CD4-positive, alpha-beta T cell treated with Interleukin-6 for 4 hours (primary cell): ENCODE measurements around the gene TBC1D22A.
"Not testable (repeated sequence)": the region's sequence is repeated elsewhere in the genome, so short reads cannot be mapped to it uniquely, and the experiment has no call there.

Source experiments
- DNase-seq: peaks from one replicate; pipeline ENCODE4 v3.0.0-alpha.2; 2020; ENCODE audit warnings: mixed read lengths

TBC1D22A gene

GRCh38 chr22:46815132-46815531 is 52.7 kb downstream of the TBC1D22A start:
- DNase-seq: no peak

GRCh38 chr22:46815559-46815895 is 53.1 kb downstream of the TBC1D22A start:
- no peak for DNase-seq

DNA sequence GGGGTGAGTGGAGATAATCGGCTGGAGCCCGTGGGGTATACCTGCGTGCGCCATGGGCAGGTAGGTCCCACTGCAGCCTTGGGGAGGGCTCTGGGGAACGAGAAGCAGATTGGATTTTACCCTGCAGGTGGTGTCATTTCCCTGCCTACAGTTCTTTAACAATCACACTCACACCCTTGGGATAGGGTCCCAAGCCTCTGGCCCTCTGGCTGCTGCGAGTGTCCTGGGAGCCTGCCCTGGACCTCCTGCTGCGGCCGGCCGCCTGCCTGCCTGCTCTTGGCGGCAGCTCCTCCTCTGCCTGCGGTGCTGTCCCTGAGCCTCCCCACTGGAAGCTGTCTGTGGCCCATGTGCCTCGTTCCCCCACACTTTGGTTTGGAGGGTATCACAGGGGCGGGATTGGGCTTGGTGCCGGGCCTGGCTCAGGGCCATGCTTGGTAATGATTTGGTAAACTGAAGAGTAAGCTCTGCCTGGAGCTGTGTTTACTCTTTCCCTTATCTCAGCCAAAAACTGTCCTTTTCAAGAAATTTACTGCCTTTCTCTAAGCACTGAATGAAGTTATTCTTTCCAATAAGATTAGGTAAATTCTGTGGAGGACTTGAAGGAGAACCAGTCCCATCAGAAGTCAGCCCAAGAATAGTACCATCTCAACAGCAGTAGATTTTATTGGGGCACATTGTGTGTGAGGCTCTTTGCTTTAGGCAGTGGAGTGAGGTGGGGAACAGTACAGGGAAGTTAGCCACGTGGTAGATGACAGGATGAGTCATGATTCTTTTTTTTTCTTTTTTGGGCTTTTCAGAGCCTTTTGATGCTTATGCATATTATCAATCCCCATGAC is 53.7 kb downstream of the TBC1D22A start:
- no peak for DNase-seq

DNA sequence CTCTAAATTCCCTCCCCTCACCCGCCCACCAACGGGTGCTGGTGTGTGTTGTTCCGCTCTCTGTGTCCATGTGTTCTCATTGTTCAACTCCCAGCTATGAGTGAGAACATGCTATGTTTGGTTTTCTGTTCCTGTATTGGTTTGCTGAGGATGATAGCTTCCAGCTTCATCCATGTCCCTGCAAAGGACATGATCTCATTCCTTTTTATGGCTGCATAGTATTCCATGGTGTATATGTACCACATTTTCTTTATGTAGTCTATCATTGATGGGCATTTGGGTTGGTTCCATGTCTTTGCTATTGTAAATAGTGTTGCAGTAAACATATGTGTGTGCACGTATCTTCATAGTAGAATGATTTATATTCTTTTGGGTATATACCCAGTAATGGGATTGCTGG is 54.9 kb downstream of the TBC1D22A start:
- not testable (repeated sequence) for DNase-seq

- no peak for DNase-seq
These were observed 60.8 kb downstream of the TBC1D22A start for GRCh38 chr22:46823248-46823647.

GRCh38 chr22:46823654-46824053 is 61.2 kb downstream of the TBC1D22A start:
- DNase-seq: no peak

DNA sequence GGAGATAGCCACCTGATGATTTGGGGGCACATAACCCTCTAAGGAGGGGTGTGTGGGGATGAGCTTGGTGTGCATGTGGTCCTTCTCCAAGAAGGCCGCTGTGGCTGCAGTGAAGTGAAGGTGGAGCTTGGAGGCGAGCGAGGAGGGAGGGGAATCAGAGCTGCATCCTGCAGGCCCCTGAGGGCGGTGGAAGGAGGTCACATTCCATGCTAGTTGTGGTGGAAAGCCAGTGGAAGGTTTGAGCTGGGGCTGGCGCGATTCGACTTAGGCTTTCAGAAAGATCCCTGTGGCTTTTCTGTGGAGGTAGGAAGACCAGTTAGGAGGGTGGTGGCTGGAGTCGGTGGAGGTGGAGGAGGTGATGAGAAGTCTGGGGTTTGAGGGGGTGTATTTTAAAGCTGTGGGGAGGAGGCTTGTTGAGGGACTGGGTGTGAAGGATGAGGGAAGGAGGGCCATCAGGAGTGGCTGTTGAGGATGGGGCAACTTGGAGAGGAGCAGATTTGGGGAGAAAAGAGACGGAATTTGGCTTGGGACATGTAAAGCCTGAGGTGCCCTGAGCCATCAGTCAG is 62.0 kb downstream of the TBC1D22A start:
- no peak for DNase-seq

GRCh38 chr22:46824980-46825544 is 62.6 kb downstream of the TBC1D22A start:
- DNase-seq: no peak

- DNase-seq: no peak
These were observed 64.1 kb downstream of the TBC1D22A start for GRCh38 chr22:46826438-46827135.

DNA sequence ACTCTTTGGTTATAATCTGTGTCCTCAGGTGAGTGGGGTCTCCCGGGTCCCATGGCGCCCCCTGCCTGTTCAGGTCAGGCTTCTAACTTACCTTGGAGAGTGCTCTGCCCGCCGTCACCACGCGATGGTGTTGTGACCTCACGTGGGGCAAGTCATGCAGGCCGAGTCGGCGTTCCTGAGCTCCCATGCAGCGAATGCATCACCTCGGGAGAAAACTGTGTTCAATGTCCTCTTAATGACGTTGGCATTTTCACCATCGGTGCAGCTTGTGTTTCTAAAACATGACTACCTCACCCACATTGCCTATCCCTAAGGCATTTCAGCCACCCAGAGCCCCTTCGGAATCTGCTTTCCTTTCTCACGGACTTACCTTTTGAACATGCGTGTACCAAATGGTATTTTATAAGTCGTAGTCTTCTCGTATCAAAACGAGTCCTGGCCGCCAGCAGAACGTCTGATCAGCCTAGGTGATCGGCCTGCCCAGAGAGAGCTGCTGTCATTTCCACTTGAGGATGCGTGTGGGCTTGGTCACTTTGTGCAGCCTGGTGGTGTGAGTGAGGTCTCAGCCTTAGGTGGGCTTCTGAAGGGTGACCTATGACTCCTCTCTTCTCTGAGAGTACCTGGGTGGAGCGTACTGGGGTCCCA is 64.8 kb downstream of the TBC1D22A start:
- peak; percentile 38 for DNase-seq

- DNase-seq: no peak
These were observed 65.3 kb downstream of the TBC1D22A start for GRCh38 chr22:46827781-46828180.

- DNase-seq: no peak
These were observed 66.0 kb downstream of the TBC1D22A start for GRCh38 chr22:46828323-46828900.

DNA sequence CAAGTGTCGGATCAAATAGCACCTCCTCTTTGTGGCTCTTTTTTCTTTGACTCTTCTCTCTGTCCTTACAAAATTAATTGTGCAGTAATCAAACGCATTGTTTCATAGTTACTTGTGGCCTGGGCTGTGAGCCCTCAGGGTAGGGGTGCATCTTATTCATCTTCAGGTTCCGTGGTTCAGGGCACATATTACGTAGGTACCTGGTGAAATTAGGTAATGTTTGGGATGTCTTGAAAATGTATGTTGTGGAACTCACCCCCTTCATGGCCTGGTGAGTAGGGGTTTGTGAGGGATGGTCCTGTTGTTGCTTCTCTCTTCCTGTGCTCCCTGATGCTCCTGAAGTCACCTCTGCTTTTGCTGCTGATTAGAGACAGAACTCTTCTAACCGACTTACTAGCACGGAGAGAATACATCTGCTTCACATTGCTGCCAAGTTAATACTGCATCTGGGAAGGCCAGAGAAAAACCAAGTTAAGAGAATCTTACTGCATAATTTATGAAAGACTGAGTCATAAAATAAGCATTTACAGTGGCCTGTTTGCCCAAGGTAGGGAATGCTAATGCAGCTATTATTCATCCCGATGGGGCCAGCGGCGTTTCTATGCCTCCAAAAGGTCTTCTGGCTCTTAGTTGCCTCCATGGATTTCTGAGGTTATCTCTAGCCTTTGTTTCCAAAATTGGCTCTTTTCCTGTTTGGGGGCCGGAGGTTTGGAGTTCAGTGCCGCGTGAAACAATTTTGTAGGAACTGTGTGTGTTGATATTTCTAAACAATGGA is 66.9 kb downstream of the TBC1D22A start:
- no peak for DNase-seq

DNA sequence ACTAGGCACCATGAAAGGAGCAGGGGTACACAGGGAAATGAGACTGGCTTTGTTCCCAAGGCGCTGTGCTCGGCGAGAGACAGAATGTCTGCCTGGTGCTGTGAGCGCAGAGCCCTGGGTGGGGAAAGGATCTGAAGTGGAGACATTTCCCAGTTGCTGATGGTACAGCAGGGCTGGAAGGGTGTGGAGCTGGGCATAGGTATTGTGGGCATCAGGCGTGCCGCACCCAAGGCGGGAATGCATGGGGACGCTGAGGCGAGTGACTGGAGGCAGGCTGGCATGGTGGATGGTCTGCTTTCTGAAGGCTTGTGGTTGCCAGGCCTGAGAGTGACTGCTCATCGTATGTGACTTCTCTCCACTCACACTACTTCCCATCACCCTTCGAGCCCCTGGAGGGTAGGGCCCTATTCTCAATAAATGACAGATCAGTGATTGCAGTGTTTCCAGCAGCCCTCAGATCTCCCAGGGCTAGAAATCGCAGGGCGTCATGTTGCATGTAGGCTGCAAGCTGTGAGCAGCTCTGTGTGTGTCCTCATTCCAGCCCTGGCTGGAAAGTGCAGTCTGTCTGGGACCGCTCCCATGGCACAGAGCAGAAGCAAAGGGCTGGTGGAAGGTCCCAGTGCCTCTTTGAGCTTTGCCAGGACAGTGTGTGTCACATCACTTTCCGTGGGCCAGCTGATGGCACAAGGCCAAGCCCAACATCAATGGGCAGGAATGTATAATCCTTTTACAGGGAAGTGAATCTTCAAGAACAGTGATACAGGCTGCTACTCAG is 67.7 kb downstream of the TBC1D22A start:
- no peak for DNase-seq

GRCh38 chr22:46830841-46831240 is 68.4 kb downstream of the TBC1D22A start:
- DNase-seq: no peak

DNA sequence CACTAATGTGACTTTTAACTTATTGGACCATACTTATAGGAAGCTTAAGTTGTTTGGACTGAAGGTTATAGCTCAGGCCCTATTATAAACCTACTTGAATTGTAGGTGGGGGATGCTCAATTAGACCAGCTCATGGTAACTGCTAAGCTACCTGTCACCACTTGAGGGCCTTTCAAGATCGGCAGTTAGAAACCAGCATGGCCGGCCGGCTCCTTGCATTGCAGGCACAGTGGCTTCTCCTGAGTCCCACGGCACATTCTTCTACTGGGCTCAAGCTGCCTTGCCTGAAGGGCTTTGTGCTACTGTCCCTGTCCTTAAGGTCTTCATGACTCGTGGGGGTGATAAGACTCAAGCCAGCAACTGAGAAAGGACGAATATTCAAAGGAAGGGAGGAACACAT is 70.8 kb downstream of the TBC1D22A start:
- DNase-seq: no peak

DNA sequence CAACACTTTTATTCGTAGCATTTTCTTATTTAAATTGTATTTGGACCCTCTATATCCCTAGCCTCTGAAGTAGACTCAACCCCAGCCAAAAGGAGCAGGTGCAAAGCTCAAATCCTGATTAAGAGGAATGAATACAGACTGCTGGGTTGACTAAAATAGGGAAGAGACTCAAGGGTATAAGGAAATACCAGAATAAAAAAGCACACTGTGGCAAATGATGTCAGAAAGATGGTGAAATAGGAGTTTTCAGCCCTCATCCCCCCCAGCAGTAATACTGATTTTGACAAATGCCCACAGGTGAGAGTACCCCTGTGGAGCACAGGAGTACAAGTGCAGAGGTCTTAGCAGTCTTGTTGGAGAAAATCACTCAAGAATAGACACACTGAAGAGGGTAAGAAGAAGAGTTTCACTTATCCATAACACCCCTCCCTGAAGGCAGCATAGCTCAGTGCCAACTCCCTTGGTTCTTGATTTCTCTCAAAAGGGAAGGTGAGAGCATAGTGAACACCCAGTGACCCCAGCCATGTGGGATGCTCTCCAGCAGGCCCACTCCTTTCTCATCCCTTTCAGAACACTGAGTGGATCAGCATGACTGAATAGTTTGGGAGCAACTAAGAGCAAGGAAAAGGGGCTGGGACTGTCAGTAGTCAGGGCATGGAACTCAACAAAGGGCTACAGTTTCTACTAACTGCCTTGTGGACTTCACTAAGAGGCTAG is 71.7 kb downstream of the TBC1D22A start:
- DNase-seq: no peak

GRCh38 chr22:46835288-46835687 is 72.8 kb downstream of the TBC1D22A start:
- no peak for DNase-seq

- DNase-seq: no peak
These were observed 73.2 kb downstream of the TBC1D22A start for GRCh38 chr22:46835693-46836092.

DNA sequence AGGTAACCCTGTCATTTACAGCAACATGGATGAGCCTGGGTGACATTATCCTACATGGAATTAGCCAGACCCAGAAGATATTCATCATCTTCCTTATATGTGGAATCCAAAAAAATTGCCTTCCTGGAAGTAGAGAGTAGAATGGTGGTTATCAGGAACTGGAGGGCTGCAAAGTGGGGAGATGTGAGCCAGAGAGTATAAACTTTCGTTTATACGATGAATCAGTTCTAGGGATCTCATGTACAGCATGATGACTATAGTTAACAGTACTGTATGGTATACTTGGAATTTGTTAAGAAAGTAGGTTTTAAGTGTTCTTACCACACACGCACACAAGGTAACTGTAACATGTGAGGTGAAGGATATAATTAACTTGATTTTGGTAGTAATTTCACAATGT is 79.1 kb downstream of the TBC1D22A start:
- DNase-seq: no peak

GRCh38 chr22:46842606-46843005 is 80.2 kb downstream of the TBC1D22A start:
- no peak for DNase-seq
